ENCODE measurements around the gene HOXA4.

The HOXA4 gene

GRCh38 chr7:27148756-27149641, 18.4 kb upstream of the HOXA4 start:
- in situ Hi-C loops (cut with MboI; ENCODE audit: low sequenced_read_pairs), result loop anchor here (10.0 kb wide), 1 partner anchor 294 kb away; no protein-coding TSS in a partner anchor

GRCh38 chr7:27148031-27148755, 17.6 kb upstream of the HOXA4 start:
- in situ Hi-C loops (cut with MboI; ENCODE audit: low sequenced_read_pairs), result loop anchor here (10.0 kb wide), 1 partner anchor 293 kb away; no protein-coding TSS in a partner anchor

DNA sequence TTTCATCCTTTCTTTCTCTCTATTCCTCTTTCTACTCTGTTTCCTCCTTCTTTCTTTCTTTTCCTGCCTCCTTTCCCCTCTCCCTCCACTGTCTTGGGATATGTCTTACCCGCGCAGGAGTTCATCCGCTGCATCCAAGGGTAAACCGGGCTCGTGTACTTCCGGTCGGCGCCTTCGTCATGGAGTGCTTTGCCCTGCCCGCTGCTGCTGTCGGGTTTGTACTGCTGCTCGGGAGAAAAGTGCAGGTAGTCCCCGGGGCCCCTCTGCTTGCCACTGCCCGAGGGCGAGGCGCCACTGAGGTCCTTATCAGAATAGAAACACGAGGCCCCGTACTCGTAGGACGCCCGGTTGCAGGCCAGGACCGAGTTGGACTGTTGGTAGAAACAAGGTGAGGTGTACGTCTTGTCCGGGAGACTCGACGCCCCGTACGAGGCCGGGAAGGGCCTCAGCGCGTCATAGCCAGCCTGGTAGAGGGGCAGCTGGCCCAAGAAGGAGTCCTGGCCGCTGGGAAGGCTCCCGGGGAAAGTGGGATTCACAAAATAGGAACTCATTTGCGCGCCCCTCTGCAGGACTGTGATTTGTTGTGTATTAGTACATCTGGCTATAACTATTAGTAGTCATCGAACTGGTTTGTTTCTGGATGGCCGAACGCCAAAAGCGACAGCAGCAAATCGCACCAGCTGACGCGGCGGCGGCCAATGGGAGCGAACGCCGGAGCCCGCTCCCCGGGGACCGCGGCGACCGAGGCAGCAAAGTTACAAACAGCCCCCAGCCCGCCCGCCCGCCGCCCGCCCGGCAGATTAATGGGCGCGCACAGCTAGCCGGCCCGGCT, 16.9 kb upstream of the HOXA4 start, which contains the start of gene HOXA6:
TSS of gene HOXA6 (minus strand) at position 576 of the 832 bp plus-strand sequence. CDS start at position 551, 25 bp downstream.
- in situ Hi-C loops (cut with MboI; ENCODE audit: low sequenced_read_pairs), result loop anchor here (10.0 kb wide), 1 partner anchor 293 kb away; no protein-coding TSS in a partner anchor

DNA sequence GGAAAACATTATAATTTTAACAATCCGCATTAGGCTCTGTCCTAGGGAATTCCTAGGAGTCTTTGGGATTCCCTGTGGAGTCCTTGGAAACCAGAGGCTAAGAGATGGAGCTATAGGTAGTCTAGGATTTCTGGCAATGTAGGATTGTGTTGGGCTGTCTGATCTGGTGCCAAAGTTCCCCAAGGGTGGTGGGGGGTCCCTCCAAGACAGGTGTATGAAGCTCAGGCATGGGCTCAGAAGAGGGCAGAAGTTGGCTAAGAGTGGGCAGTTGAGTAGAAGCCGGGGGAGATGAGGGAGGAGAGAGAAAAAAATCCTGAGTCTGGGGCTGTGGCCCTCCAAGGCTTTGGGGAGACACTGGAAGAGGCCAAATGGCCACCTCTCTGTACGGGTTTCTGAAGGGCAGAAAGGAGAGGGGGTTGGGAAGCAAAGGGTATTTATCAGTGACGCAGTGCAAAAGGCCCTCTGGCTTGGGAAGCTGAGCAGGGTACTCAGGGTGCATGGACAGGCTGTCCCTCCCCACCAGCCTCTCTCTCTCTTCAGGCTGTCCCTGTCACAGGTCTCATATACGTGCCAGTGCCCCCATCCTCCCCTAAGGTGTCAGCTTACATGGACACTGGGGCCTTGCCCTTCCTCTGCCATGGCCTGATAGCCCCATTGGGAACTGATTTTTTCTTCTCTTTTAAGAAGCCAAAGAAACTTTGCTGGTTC, 16.1 kb upstream of the HOXA4 start:
- in situ Hi-C loops (cut with MboI; ENCODE audit: low sequenced_read_pairs), result loop anchor here (10.0 kb wide), 1 partner anchor 292 kb away; no protein-coding TSS in a partner anchor

GRCh38 chr7:27145914-27146412, 15.4 kb upstream of the HOXA4 start:
- in situ Hi-C loops (cut with MboI; ENCODE audit: low sequenced_read_pairs), result loop anchor here (10.0 kb wide), 1 partner anchor 291 kb away; no protein-coding TSS in a partner anchor

GRCh38 chr7:27145165-27145913, 14.8 kb upstream of the HOXA4 start:
- in situ Hi-C loops (cut with MboI; ENCODE audit: low sequenced_read_pairs), result loop anchor here (10.0 kb wide), 1 partner anchor 291 kb away; no protein-coding TSS in a partner anchor

- in situ Hi-C loops (cut with MboI; ENCODE audit: low sequenced_read_pairs), result loop anchor here (10.0 kb wide), 1 partner anchor 290 kb away; no protein-coding TSS in a partner anchor
Observed at GRCh38 chr7:27144781-27145164, 14.2 kb upstream of the HOXA4 start.

- in situ Hi-C loops (cut with MboI; ENCODE audit: low sequenced_read_pairs), result loop anchor here (10.0 kb wide), 1 partner anchor 289 kb away; no protein-coding TSS in a partner anchor
Observed at GRCh38 chr7:27143950-27144780, 13.6 kb upstream of the HOXA4 start.

DNA sequence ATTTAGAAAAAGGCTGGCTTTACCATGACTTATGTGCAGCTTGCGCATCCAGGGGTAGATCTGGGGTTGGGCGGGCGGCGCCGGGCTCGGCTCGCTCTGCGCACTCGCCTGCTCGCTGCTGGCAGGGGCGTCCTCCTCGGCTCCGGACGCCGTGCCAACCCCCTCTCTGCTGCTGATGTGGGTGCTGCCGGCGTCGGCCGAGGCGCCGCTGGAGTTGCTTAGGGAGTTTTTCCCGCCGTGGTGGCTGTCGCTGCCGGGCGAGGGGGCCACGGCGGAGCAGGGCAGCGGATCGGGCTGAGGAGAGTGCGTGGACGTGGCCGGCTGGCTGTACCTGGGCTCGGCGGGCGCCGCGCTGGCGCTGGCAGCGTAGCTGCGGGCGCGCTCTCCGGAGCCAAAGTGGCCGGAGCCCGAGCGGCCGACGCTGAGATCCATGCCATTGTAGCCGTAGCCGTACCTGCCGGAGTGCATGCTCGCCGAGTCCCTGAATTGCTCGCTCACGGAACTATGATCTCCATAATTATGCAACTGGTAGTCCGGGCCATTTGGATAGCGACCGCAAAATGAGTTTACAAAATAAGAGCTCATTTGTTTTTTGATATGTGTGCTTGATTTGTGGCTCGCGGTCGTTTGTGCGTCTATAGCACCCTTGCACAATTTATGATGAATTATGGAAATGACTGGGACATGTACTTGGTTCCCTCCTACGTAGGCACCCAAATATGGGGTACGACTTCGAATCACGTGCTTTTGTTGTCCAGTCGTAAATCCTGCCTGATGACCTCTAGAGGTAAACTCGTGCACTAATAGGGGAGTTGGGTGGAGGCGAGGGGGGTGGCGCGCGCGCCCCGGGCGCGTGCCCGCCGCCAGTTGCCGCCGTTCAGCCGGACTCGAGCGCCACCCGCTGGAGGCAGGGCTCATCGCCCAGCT, 12.7 kb upstream of the HOXA4 start, which contains the start of gene HOXA5:
TSS of gene HOXA5 (minus strand) at position 659 of the 927 bp plus-strand sequence. CDS start at position 585, 74 bp downstream.
- in situ Hi-C loops (cut with MboI; ENCODE audit: low sequenced_read_pairs), result loop anchor here (10.0 kb wide), 1 partner anchor 288 kb away; no protein-coding TSS in a partner anchor

- in situ Hi-C loops (cut with MboI; ENCODE audit: low sequenced_read_pairs), result loop anchor here (10.0 kb wide), 1 partner anchor 288 kb away; no protein-coding TSS in a partner anchor
Observed at GRCh38 chr7:27142580-27143022, 12.0 kb upstream of the HOXA4 start.

DNA sequence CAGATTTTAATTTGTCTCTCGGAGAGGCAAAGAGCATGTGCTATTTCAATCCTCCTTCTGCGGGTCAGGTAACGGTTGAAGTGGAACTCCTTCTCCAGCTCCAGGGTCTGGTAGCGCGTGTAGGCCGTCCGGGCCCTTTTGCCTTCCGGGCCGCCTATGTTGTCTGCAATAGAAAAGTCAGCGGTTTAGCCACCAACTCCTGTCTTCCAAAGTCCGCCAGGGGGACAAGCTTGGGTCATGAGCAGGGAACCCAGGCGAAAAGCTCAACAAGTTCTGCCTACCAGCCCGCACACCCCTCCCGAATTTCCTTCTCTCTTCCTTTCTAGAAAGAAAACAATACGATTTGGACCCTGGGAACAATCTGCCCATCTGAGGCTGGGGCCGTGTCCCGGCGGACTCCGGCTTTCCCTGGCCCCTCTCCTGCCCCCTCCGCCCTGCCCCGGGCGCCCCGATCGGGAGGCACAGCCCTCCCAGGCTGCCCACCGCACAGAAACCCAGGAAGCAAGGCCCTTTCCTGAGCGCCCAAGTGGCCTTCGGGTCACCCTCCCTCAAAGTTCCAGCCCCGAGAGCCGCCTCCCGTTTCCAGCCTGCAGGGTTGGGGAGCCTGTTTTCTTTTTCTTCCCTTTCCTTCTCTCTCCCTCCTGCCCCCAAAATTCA, 11.5 kb upstream of the HOXA4 start:
- in situ Hi-C loops (cut with MboI; ENCODE audit: low sequenced_read_pairs), result loop anchor here (10.0 kb wide), 1 partner anchor 287 kb away; no protein-coding TSS in a partner anchor

DNA sequence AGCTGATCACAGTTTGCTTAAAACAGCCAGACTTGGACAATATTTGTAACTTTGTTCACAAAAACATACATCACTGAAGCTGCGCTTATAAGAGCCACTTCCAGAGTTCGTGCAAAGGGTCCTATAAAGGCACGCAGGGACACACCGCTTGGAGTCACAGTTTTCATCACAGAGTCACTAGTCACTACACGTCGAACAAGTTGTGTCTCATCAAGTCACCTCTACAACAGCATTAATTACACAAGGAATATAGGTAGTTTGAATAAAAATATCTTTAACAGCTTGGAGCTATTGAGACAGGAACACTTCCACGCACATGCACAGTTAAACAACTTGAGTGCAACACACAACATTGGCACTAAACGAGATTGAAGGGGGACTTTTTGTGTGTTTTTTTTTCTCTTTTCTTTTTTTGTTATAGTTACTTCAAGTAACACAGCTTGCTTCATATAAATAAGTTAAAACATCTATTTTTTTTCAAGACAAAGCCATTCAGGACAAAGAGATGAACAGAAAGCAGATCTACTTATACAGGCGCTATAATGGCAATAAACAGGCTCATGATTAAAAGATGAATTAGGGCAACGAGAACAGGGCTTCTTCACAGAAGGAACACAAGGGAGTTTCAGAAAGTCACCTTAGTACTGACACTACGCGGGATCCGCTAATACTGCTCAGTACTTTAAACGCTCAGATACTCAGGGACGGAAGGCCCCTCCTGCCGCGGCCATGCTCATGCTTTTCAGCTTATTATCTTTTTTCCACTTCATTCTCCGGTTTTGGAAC, 10.8 kb upstream of the HOXA4 start:
- in situ Hi-C loops (cut with MboI; ENCODE audit: low sequenced_read_pairs), result loop anchor here (10.0 kb wide), 1 partner anchor 287 kb away; no protein-coding TSS in a partner anchor

DNA sequence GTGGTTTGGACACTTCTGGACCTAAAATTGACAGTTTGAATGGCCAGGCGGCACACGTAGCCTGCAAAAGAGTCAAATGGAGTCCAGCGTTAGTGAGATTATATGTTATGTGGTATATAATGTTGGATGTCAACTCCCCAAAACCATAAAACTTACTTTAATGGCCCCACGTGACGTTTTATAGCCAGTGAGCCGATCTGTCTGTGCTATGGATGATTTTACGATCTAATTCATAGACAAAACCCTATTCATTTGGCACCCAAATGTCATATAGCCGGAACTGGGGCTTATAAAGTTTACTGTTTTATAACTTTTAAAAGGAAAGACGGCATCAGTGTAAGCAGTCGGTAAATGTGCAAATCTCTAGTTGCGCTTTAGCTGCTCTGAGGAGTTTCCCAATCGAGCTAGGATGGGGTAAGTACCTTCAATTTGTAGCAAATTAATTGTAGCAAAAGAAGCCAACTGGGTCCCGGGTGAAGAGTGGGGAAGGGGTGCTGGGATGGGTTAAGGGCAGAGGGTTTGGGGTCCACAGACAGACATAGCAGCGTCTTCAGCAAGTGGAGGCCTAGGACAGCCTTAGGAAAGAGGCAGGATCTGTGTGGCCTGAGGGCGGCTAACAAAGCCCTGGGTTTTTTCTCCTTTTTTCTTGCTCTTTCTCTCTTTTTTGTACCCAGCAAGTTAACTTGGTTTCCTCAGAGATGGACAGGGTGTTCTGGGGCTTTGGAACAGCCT, 9.7 kb upstream of the HOXA4 start:
- in situ Hi-C loops (cut with MboI; ENCODE audit: low sequenced_read_pairs), result loop anchor here (10.0 kb wide), 1 partner anchor 285 kb away; no protein-coding TSS in a partner anchor
